Uterus (tissue), 2 donors: ENCODE data around the gene ALKBH6.

Experiments used
- POLR2A ChIP-seq, 2 donors: fragments of 450-650 bp; IDR thresholded peaks; one replicate each; pipeline ENCODE4 v1.6.1; 2016; ENCODE audit warnings: antibody characterized with exemption in 2 of 2, mild to moderate bottlenecking in 1 of 2, moderate library complexity in 1 of 2
- TF ChIP-seq, protein P1 (sequence below), 4 experiments: fragments of 200-600 bp in 2 of 4; fragments of 450-650 bp in 2 of 4; sonication (generic) in 2 of 4; IDR thresholded peaks; one replicate each; pipeline ENCODE4 v1.5.1; 2016 to 2019; ENCODE audit warnings: antibody characterized with exemption in 4 of 4, mild to moderate bottlenecking in 2 of 4, moderate library complexity in 1 of 4

GRCh38 chr19:36019061-36019670 is 5.2 kb upstream of the ALKBH6 start:
- TF ChIP-seq, protein P1, sequence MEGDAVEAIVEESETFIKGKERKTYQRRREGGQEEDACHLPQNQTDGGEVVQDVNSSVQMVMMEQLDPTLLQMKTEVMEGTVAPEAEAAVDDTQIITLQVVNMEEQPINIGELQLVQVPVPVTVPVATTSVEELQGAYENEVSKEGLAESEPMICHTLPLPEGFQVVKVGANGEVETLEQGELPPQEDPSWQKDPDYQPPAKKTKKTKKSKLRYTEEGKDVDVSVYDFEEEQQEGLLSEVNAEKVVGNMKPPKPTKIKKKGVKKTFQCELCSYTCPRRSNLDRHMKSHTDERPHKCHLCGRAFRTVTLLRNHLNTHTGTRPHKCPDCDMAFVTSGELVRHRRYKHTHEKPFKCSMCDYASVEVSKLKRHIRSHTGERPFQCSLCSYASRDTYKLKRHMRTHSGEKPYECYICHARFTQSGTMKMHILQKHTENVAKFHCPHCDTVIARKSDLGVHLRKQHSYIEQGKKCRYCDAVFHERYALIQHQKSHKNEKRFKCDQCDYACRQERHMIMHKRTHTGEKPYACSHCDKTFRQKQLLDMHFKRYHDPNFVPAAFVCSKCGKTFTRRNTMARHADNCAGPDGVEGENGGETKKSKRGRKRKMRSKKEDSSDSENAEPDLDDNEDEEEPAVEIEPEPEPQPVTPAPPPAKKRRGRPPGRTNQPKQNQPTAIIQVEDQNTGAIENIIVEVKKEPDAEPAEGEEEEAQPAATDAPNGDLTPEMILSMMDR (IDR thresholded peaks at IDR 0.05), result no peak
- TF ChIP-seq POLR2A (IDR thresholded peaks at IDR 0.05), result no peak
